PFSK-1 (cell line): ENCODE measurements around the gene SUMO2.

ENCODE experiments used
- REST ChIP-seq, 2 experiments: IDR thresholded peaks; 2 replicates each; pipeline versions ENCODE4 v1.6.1 to v1.8.0; 2011 to 2012; ENCODE audit warnings: low read depth in 2 of 2, low read length in 2 of 2, control low read depth in 1 of 2, inconsistent platforms in 1 of 2, mild to moderate bottlenecking in 1 of 2, moderate library complexity in 1 of 2; ENCODE audit not compliant: insufficient read depth in 1 of 2
- SIN3A ChIP-seq: IDR thresholded peaks from 2 replicates; pipeline ENCODE4 v1.6.1; 2012; ENCODE audit warnings: mild to moderate bottlenecking, low read length, moderate library complexity, borderline replicate concordance; ENCODE audit not compliant: insufficient read depth
- TAF1 ChIP-seq: IDR thresholded peaks from 2 replicates; pipeline ENCODE4 v1.6.1; 2012; ENCODE audit warnings: low read length, control low read depth, borderline replicate concordance; ENCODE audit not compliant: insufficient read depth

DNA sequence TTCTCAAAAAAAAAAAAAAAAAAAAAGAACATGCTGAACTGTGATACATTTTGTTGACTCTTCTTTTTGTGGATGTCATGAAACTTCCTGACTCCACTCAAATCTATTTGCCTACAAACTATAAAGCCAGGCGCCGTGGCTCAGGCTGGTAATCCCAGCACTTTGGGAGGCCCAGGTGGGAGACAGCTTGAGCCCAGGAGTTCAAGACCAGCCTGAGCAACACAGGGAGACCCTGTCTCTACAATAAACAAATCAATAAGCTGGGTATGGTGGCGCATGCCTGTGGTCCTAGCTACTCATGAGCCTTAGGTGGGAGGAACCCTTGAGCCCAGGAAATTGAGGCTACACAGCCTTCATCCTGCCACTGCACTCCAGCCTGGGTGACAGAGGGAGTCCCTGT lies 49.8 kb downstream of the SUMO2 start:
- TF ChIP-seq TAF1 (no peak), REST (IDR thresholded peaks at IDR 0.05; ENCODE audit: insufficient read depth in 1 of 2, low read depth in 2 of 2, low read length in 2 of 2) (no peak), SIN3A (no peak)
